ENCODE data around the gene THBS2.

Gene THBS2

GRCh38 chr6:169251371-169251802, 2.3 kb downstream of the THBS2 start:
- TF ChIP-seq CTCF (IDR thresholded peaks at IDR 0.05; ENCODE audit: low read depth, low read length, missing control alignments) = no peak
- DNase-seq (ENCODE audit: low read depth) = no peak
- in situ Hi-C loops (cut with HindIII; ENCODE audit: low sequenced_read_pairs) = no loop called here
- H3K4me3 ChIP-seq (ENCODE audit: low read depth, low read length) = peak overlapping the region; percentile 37

GRCh38 chr6:169250660-169251059, 3.0 kb downstream of the THBS2 start:
- in situ Hi-C loops (cut with HindIII; ENCODE audit: low sequenced_read_pairs) = no loop called here
- H3K4me3 ChIP-seq (ENCODE audit: low read depth, low read length) = no peak overlapping the region
- TF ChIP-seq CTCF (IDR thresholded peaks at IDR 0.05; ENCODE audit: low read depth, low read length, missing control alignments) = no peak
- no peak for DNase-seq (ENCODE audit: low read depth)

DNA sequence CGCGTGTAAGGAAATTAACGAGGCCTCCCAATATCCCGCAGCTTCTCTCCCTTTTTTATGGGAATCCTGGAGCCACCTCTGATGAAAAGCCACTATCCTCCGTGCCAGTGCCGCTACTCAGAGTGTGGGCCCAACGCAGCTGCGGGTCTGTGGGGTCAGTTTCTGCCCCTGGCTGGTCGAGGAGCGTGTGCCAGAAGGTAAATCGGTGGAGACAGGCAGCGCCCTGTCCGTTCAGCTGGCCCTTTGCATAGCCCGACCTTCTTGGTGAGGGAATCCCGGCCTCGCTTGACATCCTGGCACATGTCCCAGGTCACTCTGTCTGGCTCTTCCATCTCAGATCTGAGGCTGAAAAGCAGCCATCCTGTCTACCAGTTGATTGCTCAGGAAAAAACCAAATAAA, 4.6 kb downstream of the THBS2 start:
- in situ Hi-C loops (cut with HindIII; ENCODE audit: low sequenced_read_pairs) = no loop called here
- DNase-seq (ENCODE audit: low read depth) = no peak
- no peak overlapping the region for H3K4me3 ChIP-seq (ENCODE audit: low read depth, low read length)
- TF ChIP-seq CTCF (IDR thresholded peaks at IDR 0.05; ENCODE audit: low read depth, low read length, missing control alignments) = no peak

DNA sequence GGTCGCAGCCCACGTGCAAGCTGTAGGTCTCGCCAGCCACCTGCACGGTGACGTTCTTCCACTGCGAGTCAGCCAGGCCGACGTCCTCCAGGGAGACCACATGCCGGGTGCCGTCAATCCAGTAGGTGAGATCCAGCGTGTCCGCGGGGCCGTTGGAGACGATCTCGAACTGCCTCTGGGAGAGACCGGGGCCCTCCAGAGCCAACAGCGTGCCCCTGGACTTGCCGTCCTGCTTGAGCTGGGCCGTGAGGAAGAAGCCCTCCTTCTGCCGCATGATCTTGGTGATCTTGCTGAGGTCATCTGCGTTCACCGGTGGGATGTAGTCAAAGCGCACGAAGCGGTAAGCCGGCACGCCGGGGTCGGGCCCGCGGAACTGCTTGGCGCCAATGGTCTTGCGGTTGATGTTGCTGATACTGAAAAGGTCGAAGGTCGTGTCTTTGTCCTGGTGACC, 5.1 kb downstream of the THBS2 start:
- no peak for TF ChIP-seq CTCF (IDR thresholded peaks at IDR 0.05; ENCODE audit: low read depth, low read length, missing control alignments)
- no peak overlapping the region for H3K4me3 ChIP-seq (ENCODE audit: low read depth, low read length)
- in situ Hi-C loops (cut with HindIII; ENCODE audit: low sequenced_read_pairs) = no loop called here
- no peak for DNase-seq (ENCODE audit: low read depth)

GRCh38 chr6:169247991-169248390, 5.7 kb downstream of the THBS2 start:
- H3K4me3 ChIP-seq (ENCODE audit: low read depth, low read length) = no peak overlapping the region
- no peak for DNase-seq (ENCODE audit: low read depth)
- TF ChIP-seq CTCF (IDR thresholded peaks at IDR 0.05; ENCODE audit: low read depth, low read length, missing control alignments) = no peak
- in situ Hi-C loops (cut with HindIII; ENCODE audit: low sequenced_read_pairs) = no loop called here

DNA sequence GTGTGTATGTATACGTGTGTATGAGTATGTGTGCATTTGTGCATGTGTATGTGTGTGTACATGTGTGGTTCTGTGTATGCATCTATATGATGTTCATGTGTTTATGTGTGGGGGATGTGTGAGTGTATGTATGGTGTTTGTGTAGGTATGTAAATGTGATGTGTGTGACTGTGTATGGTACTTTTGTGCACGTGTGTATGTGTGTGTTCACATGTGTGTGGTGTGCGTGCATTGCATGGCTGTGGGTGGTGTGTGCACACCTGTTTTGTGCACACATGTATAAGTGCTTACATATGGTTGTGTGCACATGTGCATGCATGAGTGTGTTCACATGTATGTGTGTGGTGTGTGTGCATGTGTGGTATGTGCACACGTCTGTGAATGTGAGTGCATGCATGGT, 6.2 kb downstream of the THBS2 start:
- no peak for DNase-seq (ENCODE audit: low read depth)
- TF ChIP-seq CTCF (IDR thresholded peaks at IDR 0.05; ENCODE audit: low read depth, low read length, missing control alignments) = no peak
- in situ Hi-C loops (cut with HindIII; ENCODE audit: low sequenced_read_pairs) = no loop called here
- no peak overlapping the region for H3K4me3 ChIP-seq (ENCODE audit: low read depth, low read length)

- TF ChIP-seq CTCF (IDR thresholded peaks at IDR 0.05; ENCODE audit: low read depth, low read length, missing control alignments) = no peak
- no peak for DNase-seq (ENCODE audit: low read depth)
- in situ Hi-C loops (cut with HindIII; ENCODE audit: low sequenced_read_pairs) = no loop called here
- H3K4me3 ChIP-seq (ENCODE audit: low read depth, low read length) = no peak overlapping the region
Measured at GRCh38 chr6:169246445-169246844, 7.2 kb downstream of the THBS2 start.

All from astrocyte of the cerebellum (primary cell).